DMS 273 (cell line): ENCODE measurements around the gene YAP1.
"Not testable (repeated sequence)": the region's sequence is repeated elsewhere in the genome, so short reads cannot be mapped to it uniquely, and the experiment has no call there.

Experiments used
- DNase-seq: peaks from one replicate; lab custom pipeline; 2025; ENCODE audit not compliant: unreplicated experiment; lab: John Stamatoyannopoulos, UW

The YAP1 gene

GRCh38 chr11:102237096-102237735 lies 127.0 kb downstream of the YAP1 start:
- DNase-seq: no peak

GRCh38 chr11:102238391-102238821 lies 128.2 kb downstream of the YAP1 start:
- no peak for DNase-seq

GRCh38 chr11:102239448-102239847 lies 129.2 kb downstream of the YAP1 start:
- DNase-seq: no peak

DNA sequence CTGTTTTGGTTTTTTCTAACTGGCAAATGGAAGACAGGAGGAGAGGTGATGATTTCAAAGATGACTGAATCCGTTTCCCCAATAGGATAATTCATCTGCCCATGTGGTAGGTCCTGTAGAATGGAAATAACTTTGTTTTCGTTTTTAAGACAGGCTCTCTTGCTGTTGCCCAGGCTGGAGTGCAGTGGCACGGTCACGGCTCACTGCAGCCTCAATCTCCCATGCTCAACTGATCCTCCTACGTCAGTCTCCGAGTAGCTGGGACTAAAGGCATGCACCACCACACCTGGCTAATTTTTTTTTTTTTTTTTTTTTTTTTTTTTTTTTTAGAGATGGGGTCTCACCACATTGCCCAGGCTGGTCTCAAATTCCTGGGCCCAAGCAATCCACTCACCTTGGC lies 129.7 kb downstream of the YAP1 start:
- DNase-seq: no peak

DNA sequence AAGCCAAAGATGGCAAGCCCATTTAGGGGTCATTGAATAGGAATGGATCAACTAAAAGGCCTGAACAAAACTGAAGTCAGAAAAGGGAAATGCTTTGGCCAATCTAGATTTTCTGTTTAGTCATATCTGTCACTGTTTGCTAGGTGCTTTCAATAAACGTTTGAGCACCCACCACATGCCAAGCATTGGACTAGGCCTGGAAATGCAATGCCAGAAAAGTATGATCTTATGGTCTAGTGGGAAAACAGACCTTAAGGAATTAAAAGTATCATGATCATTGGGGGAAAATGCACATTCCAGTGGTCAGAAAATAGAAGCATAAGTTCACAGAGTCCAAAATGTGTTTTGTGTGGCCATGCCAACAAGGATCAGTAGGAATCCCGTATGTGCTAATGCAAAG lies 130.3 kb downstream of the YAP1 start:
- no peak for DNase-seq

GRCh38 chr11:102241026-102241425 lies 130.8 kb downstream of the YAP1 start:
- no peak for DNase-seq

DNA sequence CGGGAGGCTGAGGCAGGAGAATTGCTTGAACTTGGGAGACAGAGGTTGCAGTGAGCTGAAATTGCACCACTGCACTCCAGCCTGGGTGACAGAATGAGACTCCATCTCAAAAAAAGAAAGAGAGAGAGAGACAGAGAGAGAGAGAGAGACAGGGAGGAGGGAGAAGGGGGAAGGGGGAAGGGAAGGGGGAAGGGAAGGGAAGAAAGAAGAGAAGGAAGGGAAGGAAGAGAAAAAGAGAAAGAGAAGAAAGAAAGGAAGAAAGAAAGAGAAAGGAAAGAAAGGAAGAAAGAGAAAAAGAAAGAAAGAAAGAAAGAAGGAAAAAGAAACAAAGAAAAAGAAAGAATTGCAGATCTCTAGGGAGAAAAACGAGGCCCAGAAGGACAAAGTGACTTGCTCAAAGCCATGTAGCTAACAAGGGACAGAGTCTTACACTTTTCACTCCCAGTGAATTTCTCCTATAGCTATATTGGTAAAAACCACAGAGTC lies 133.2 kb downstream of the YAP1 start:
- DNase-seq: no peak

DNA sequence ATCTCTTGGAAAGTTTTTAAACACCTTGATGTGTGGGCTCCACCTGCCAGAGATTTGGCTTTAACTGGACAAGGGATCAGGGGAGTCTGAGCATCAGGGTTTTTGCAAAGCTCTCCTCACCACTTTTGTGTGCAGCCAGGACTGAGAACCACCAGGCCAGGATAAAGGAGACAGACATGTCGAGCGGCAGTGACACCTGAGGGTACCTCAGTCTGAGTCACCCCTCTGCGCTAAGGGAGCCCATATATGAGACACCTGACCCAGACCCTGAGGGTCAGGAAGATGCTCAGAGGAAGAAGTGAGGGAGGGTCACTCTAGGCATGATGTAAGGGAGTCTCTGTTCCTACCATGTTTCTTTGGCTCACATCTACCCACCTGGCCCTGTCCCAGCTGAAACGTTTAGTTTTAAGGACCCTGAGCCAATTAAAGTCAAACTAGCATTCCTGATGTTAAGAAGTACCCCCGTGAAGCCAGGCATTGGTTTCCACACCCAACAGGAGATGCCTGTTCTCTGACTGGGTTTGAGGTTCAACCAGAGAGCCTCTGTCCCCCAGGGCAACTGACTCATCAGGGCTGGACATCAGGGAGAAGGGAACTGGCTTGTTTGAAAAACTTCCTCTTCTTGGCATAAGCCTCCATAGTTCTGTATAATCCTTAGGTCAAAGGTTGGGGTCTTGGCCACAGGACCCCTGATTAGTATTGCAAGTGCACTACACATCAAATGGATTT lies 134.6 kb downstream of the YAP1 start:
- DNase-seq: no peak

GRCh38 chr11:102251423-102251822 lies 141.2 kb downstream of the YAP1 start:
- DNase-seq: no peak

GRCh38 chr11:102252339-102252891 lies 142.2 kb downstream of the YAP1 start:
- no peak for DNase-seq

DNA sequence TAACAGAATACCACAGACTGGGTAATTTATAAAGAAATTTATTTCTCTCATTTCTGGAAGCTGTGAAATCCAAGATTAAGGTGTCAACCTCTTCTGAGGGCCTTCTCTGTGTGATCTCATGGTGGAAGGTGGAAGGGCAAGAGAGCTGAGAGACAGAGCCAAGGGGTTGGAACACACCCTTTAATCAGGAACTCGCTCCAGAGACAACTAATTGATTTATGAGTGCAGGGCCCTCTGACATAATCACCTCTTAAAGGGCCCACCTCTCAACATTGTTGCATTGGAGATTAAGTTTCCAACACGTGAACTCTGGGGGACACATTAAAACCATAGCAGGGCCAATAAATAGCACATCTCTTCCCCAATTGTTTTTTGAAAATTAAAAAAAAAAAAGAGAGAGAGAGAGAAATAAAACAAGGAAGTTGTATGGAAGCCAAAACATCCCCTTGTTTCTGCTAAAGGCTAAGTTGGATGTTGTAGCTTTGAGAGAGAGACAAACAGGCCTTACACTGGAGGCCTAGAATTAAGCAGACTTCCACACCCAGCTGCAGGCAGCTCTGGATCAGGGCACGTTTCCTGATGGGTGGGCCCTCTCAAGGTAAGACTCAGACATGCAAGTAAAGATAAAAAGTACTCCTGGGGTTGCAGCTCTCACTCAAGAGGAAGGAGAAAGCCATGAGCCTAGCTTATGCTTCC lies 142.9 kb downstream of the YAP1 start:
- DNase-seq: no peak

DNA sequence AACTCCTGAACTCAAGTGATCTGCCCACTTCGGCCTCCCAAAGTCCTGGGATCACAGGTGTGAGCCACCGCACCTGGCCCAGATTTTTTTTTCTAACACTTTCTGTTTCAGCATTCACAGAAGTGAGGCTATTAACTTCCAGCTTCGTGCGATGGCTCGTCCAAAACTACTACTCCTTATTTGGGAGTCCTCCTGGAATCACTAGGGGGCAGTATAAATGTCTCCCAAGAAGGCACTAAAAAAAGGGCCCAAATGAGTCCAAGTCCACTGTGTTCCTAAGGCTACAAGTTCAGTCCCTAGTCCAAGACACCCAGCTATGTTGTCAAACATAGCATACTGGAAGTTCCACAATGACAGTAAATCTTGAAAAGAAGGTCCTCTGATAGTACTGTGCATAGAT lies 143.8 kb downstream of the YAP1 start:
- DNase-seq: peak; percentile 29

DNA sequence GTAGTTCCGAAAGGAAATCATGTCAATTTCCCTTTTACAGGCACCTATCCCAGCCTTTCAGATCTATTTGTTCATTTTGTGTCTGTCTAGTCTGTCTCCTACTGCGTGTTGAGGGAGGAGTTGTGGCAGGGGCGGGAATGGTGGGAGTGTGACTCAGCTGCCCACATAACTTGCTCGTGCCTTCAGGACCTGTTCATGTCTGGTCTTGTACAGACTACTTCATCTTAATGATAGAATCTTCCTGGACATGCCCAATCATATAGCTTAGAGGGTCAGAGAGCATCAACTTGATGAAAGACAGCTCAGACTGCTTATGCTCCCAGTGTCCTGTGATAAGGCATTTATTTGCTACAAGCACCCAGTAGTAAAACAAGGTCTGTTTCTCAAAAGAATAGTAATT lies 146.0 kb downstream of the YAP1 start:
- no peak for DNase-seq

- no peak for DNase-seq
These were observed 150.0 kb downstream of the YAP1 start for GRCh38 chr11:102260241-102260640.

GRCh38 chr11:102263379-102264003 lies 153.2 kb downstream of the YAP1 start:
- DNase-seq: no peak

GRCh38 chr11:102264704-102265103 lies 154.5 kb downstream of the YAP1 start:
- not testable (repeated sequence) for DNase-seq

DNA sequence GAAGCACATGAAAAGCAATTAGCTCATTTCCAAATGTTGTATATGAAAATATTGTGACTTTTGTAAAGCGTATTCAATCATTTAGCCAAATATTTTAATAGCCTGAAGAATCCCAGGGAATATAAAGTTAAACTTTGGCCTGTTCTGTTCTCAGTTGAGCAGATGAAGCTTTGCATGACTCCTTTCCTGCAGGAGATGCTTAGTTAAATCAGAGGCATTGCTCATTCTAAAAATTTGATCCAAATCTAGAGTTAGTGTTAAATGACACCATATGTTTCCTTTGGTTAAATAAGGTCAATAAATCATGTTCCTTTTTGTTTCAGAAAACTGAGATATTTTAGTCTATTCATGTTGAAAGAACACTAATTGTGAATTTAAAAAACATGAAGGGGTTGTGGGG lies 155.9 kb downstream of the YAP1 start:
- no peak for DNase-seq

DNA sequence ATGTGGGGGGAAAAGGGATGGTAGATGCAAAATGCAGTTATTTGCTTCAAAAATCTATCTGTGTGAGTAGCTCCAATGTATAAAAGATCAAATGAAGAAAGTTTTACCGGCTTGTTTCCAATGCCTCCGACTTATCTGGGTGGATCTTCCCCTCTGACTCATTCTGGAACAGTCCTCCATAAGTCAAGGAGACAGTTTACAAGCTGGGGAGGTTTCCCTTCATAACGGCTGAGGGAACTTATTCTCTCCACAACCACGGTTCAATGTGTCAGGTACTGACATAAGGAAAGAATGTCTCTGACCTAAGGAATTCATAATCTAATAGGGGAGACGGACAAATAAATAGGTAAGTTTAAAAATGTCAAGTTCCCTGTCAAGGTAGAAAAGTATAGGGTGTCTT lies 157.4 kb downstream of the YAP1 start:
- DNase-seq: no peak

- peak; percentile 77 for DNase-seq
These were observed 158.1 kb downstream of the YAP1 start for GRCh38 chr11:102268083-102268984.

DNA sequence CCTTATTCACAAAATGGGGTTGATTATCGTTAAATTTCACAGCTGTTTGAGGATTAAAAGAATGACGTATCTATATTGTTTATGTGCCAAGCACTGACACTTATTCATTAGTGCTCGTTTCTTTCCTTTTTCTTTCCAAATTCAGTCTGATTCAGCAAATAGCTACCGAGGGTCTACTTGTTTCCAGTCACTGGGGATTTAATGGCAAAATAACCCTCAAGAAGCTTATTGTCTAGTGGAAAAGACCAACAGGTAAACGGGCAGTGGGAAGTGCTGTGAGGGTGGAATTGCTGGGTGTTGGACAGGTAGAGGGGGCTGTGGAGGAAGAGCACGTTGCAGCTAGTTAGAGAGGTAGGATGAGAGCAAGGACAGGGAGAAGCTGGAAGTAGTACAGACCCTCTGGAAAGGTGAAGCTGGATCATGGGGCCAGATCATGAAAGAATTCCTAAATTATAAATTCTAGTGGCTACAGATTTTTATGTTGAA lies 158.8 kb downstream of the YAP1 start:
- no peak for DNase-seq
